Keratinocyte (primary cell): Measurements from ENCODE around the gene SLC25A46. TPM values are rescaled to one million over a fixed set of nuclear protein-coding genes. Genes with fewer than 3 reads are reported as not detected.

ENCODE experiments used
- DNase-seq: peaks from one replicate; pipeline ENCODE4 v3.0.0-alpha.2; 2011; ENCODE audit warnings: low read depth, missing footprints, low spot score
- FAIRE-seq: peaks from 2 replicates; lab custom pipeline; 2011; peaks lifted over from hg19 to GRCh38; lab: Jason Lieb, UNC
- H2AFZ ChIP-seq: 2 replicates; pipeline ENCODE4 v1.6.0; 2012; ENCODE audit warnings: low read length, control low read depth, inconsistent platforms; ENCODE audit not compliant: control insufficient read depth
- H3K27ac ChIP-seq: 2 replicates; pipeline ENCODE4 v1.5.1; 2011; ENCODE audit warnings: low read length; ENCODE audit not compliant: control insufficient read depth, insufficient read depth
- H3K27me3 ChIP-seq: 3 replicates; pipeline ENCODE4 v1.6.0; 2011; ENCODE audit warnings: low read length; ENCODE audit not compliant: control insufficient read depth, insufficient read depth; ENCODE audit errors: extremely low read depth
- H3K36me3 ChIP-seq, 2 experiments: 2 replicates in 1 of 2; 3 replicates in 1 of 2; pipeline ENCODE4 v1.5.1; 2011; ENCODE audit warnings: low read length in 2 of 2, mild to moderate bottlenecking in 1 of 2; ENCODE audit not compliant: control insufficient read depth in 2 of 2, insufficient read depth in 2 of 2; ENCODE audit errors: extremely low read depth in 1 of 2
- H3K4me1 ChIP-seq: 3 replicates; pipeline ENCODE4 v1.5.1; 2011; ENCODE audit warnings: low read length; ENCODE audit not compliant: control insufficient read depth, insufficient read depth; ENCODE audit errors: extremely low read depth
- H3K4me2 ChIP-seq: 3 replicates; pipeline ENCODE4 v1.6.0; 2011; ENCODE audit warnings: low read depth, low read length; ENCODE audit not compliant: control insufficient read depth, insufficient read depth; ENCODE audit errors: extremely low read depth
- H3K4me3 ChIP-seq, 3 experiments: fragments of 200-600 bp in 1 of 3; sonication (generic) in 1 of 3; 2 replicates in 2 of 3; 3 replicates in 1 of 3; pipeline ENCODE4 v1.5.1; 2011 to 2016; ENCODE audit warnings: low read length in 3 of 3, mild to moderate bottlenecking in 3 of 3, control low read depth in 2 of 3, inconsistent platforms in 1 of 3, low read depth in 1 of 3, mixed read lengths in 1 of 3, mixed run types in 1 of 3, moderate library complexity in 1 of 3; ENCODE audit not compliant: control insufficient read depth in 2 of 3, insufficient read depth in 2 of 3; ENCODE audit errors: extremely low read depth in 1 of 3
- H3K79me2 ChIP-seq: 2 replicates; pipeline ENCODE4 v1.6.0; 2012; ENCODE audit warnings: low read length; ENCODE audit not compliant: control insufficient read depth, insufficient read depth
- H3K9ac ChIP-seq: 3 replicates; pipeline ENCODE4 v1.6.0; 2011; ENCODE audit warnings: low read length; ENCODE audit not compliant: control insufficient read depth, insufficient read depth; ENCODE audit errors: extremely low read depth
- H3K9me1 ChIP-seq: 3 replicates; pipeline ENCODE4 v1.6.0; 2011; ENCODE audit warnings: low read length; ENCODE audit not compliant: control insufficient read depth, insufficient read depth; ENCODE audit errors: extremely low read depth
- H3K9me3 ChIP-seq: 2 replicates; pipeline ENCODE4 v1.5.1; 2012; ENCODE audit warnings: low read depth, low read length; ENCODE audit not compliant: control insufficient read depth
- H4K20me1 ChIP-seq: 3 replicates; pipeline ENCODE4 v1.6.0; 2011; ENCODE audit warnings: low read length; ENCODE audit not compliant: control insufficient read depth, insufficient read depth; ENCODE audit errors: extremely low read depth
- EZH2 ChIP-seq: IDR thresholded peaks from one replicate; pipeline ENCODE4 v1.6.1; 2012; ENCODE audit warnings: inconsistent platforms, mild to moderate bottlenecking, low read length, moderate library complexity
- dilution Hi-C: fragments of 300-500 bp; cut with MboI; formaldehyde crosslinking; loops from one replicate; pipeline ENCODE4 v1.7.0; 2020; ENCODE audit warnings: low sequenced_read_pairs; ENCODE audit not compliant: extremely low pct_ligation_motif_present
- polyA plus RNA-seq, 5 experiments: library from polyadenylated mRNA; depleted of rRNA in 3 of 5; stranded (reverse) in 3 of 5; stranded (forward) in 1 of 5; unstranded in 1 of 5; fragments of >200 nt; gene quantifications; 1 replicate in 1 of 5; 2 replicates in 3 of 5; 3 replicates in 1 of 5; pipeline versions ENCODE4 v1.2.1 to v1.2.3, GENCODE V29; 2011 to 2012; ENCODE audit warnings: missing spikeins in 2 of 5, low read depth in 1 of 5, low replicate concordance in 1 of 5
- TF ChIP-seq, protein P1 (sequence below), 3 experiments: IDR thresholded peaks in 1 of 3; conservative IDR thresholded peaks in 1 of 3; optimal IDR thresholded peaks in 1 of 3; 2 replicates in 2 of 3; 3 replicates in 1 of 3; pipeline versions ENCODE3 to v1.5.1; 2011; ENCODE audit warnings: low read length in 3 of 3, mild to moderate bottlenecking in 3 of 3, moderate library complexity in 2 of 3, control low read depth in 1 of 3, inconsistent platforms in 1 of 3; ENCODE audit not compliant: insufficient read depth in 2 of 3; ENCODE audit errors: extremely low read depth in 1 of 3

Gene SLC25A46
- polyA plus RNA-seq, 1 donor (not counting 4 experiments of a cell fraction or from before 2014, with no cell fraction given): 56.2 TPM

DNA sequence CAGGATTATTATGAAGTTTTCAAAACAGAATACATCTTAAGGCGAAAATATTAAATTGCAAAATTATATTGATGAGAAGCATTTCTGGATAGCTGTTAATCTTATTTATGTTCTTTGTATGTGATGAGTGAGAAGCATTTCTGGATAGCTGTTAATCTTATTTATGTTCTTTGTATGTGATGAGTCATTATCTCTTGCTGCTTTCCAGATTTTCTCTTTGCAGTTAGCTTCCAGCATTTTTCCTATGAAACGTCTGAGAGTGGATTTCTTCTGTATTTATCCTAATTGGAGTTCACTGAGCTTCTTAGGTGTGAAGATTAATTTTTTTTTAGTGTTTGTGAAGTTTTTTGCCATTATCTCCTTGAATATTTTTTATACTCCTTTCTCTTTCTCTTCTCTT, 20.5 kb upstream of the SLC25A46 start:
- H4K20me1 ChIP-seq: no peaks in the 10 kb centered on the region
- H2AFZ ChIP-seq: no peak overlapping the region
- H3K9me3 ChIP-seq: no peaks in the 10 kb centered on the region
- H3K9me1 ChIP-seq: no peaks in the 10 kb centered on the region
- H3K27me3 ChIP-seq: no peaks in the 10 kb centered on the region
- H3K9ac ChIP-seq: no peak overlapping the region
- dilution Hi-C loops: no loop called here
- H3K4me1 ChIP-seq: no peaks in the 10 kb centered on the region
- H3K4me3 ChIP-seq: no peak overlapping the region
- H3K4me2 ChIP-seq: no peak overlapping the region
- TF ChIP-seq EZH2: no peak
- TF ChIP-seq, protein P1, sequence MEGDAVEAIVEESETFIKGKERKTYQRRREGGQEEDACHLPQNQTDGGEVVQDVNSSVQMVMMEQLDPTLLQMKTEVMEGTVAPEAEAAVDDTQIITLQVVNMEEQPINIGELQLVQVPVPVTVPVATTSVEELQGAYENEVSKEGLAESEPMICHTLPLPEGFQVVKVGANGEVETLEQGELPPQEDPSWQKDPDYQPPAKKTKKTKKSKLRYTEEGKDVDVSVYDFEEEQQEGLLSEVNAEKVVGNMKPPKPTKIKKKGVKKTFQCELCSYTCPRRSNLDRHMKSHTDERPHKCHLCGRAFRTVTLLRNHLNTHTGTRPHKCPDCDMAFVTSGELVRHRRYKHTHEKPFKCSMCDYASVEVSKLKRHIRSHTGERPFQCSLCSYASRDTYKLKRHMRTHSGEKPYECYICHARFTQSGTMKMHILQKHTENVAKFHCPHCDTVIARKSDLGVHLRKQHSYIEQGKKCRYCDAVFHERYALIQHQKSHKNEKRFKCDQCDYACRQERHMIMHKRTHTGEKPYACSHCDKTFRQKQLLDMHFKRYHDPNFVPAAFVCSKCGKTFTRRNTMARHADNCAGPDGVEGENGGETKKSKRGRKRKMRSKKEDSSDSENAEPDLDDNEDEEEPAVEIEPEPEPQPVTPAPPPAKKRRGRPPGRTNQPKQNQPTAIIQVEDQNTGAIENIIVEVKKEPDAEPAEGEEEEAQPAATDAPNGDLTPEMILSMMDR (optimal IDR thresholded peaks at IDR 0.05 in 1 of 3, IDR thresholded peaks at IDR 0.05 in 1 of 3, conservative IDR thresholded peaks at IDR 0.05 in 1 of 3; ENCODE audit: extremely low read depth in 1 of 3, insufficient read depth in 2 of 3, low read length in 3 of 3): no peak
- no peaks in the 10 kb centered on the region for H3K36me3 ChIP-seq
- H3K27ac ChIP-seq: no peak overlapping the region
- DNase-seq: no peak
- H3K79me2 ChIP-seq: no peaks in the 10 kb centered on the region
- FAIRE-seq: no peak

DNA sequence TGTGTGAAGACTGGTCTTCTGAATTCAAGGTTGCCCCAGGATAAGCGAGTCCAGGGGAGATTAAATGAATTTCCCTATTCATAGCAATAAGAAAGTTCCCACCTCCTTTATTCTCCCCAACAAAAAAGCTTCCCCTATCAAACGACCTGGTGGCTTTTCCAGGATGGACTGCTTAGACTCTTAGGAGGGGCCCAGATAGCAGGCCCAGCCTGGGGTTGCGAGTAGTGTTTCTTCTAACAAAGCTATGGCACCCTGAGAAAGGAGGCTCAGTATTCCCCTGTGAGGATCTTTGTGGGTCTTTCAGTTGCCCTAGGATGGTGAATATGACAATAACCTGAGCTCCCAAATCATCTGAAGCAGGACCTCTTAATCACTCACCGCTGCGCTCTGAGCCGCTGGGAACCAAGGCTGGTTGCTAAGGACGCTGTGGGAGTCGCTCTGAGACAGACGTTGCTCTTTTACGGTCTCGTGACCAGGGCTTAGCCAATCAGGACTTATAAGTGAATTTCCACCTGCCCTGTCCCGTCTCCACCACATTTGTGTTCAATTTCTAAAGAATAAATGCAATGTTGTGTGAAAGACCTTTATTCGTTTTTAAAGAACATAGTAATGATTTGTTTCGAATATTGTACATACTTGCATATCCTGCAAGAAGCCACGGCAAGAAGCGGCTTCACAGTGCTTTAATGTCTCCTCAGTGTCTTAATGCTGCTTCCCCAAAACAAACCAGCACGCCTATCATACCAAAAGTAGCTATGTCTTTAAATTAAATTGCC, 12.4 kb upstream of the SLC25A46 start, which contains the start of gene TMEM232:
TSS of gene TMEM232 (minus strand) at position 423 of the 776 bp plus-strand sequence. CDS start 59,319 bp downstream, outside the sequence.
- no peaks in the 10 kb centered on the region for H4K20me1 ChIP-seq
- H3K27ac ChIP-seq: no peak within 1 kb of the TSS
- no peaks in the 10 kb centered on the region for H3K27me3 ChIP-seq
- no peak for TF ChIP-seq EZH2
- TF ChIP-seq, protein P1 (optimal IDR thresholded peaks at IDR 0.05 in 1 of 3, IDR thresholded peaks at IDR 0.05 in 1 of 3, conservative IDR thresholded peaks at IDR 0.05 in 1 of 3; ENCODE audit: extremely low read depth in 1 of 3, insufficient read depth in 2 of 3, low read length in 3 of 3): no peak
- H3K4me3 ChIP-seq: peak within 1 kb of the TSS; percentile 41 to 82 (median 62)
- H3K4me1 ChIP-seq: no peaks in the 10 kb centered on the region
- no peaks in the 10 kb centered on the region for H3K36me3 ChIP-seq
- no peak within 1 kb of the TSS for H3K9ac ChIP-seq
- peak within 1 kb of the TSS; percentile 96 for H3K4me2 ChIP-seq
- no peaks in the 10 kb centered on the region for H3K79me2 ChIP-seq
- peak within 1 kb of the TSS; percentile 88 for H2AFZ ChIP-seq
- H3K9me1 ChIP-seq: no peaks in the 10 kb centered on the region
- DNase-seq (peak; percentile 28), FAIRE-seq (peak; percentile 60)
- dilution Hi-C loops: no loop called here
- no peaks in the 10 kb centered on the region for H3K9me3 ChIP-seq
